Muscle of arm (tissue), 12 donors: Measurements from ENCODE around the gene PICALM. TPM values are rescaled to one million over a fixed set of nuclear protein-coding genes. Genes with fewer than 3 reads are reported as not detected.
"Not testable (repeated sequence)": the region's sequence is repeated elsewhere in the genome, so short reads cannot be mapped to it uniquely, and the experiment has no call there.

Experiments
- DNase-seq: peaks from one replicate; pipeline ENCODE4 v3.0.0-alpha.2; 2013
- polyA plus RNA-seq, 12 donors: library from polyadenylated mRNA; unstranded; fragments of 120-200 nt; gene quantifications; one replicate each; pipeline ENCODE4 v1.2.1, GENCODE V29; 2013; ENCODE audit not compliant: insufficient read length in 12 of 12

Gene PICALM
- polyA plus RNA-seq, 12 donors: 110 to 183 (median 133) TPM; not detected in 1

- no peak for DNase-seq
Observed at GRCh38 chr11:85945788-85946187, 123.1 kb downstream of the PICALM start.

GRCh38 chr11:85945296-85945695 is 123.6 kb downstream of the PICALM start:
- no peak for DNase-seq

GRCh38 chr11:85941380-85941973 is 127.4 kb downstream of the PICALM start:
- DNase-seq: no peak

- DNase-seq: no peak
Observed at GRCh38 chr11:85939099-85940015, 129.5 kb downstream of the PICALM start.

- DNase-seq: no peak
Observed at GRCh38 chr11:85937835-85938234, 131.0 kb downstream of the PICALM start.

GRCh38 chr11:85935751-85936150 is 133.1 kb downstream of the PICALM start:
- no peak for DNase-seq

- no peak for DNase-seq
Observed at GRCh38 chr11:85934596-85935169, 134.2 kb downstream of the PICALM start.

GRCh38 chr11:85930879-85931366 is 138.0 kb downstream of the PICALM start:
- no peak for DNase-seq

GRCh38 chr11:85926653-85927214 is 142.2 kb downstream of the PICALM start:
- not testable (repeated sequence) for DNase-seq

GRCh38 chr11:85923455-85923854 is 145.4 kb downstream of the PICALM start:
- no peak for DNase-seq

- DNase-seq: no peak
Observed at GRCh38 chr11:85922367-85922766, 146.5 kb downstream of the PICALM start.

GRCh38 chr11:85918910-85919794 is 149.7 kb downstream of the PICALM start:
- DNase-seq: no peak

- DNase-seq: no peak
Observed at GRCh38 chr11:85914425-85914824, 154.5 kb downstream of the PICALM start.

GRCh38 chr11:85913513-85913912 is 155.4 kb downstream of the PICALM start:
- DNase-seq: no peak

- DNase-seq: no peak
Observed at GRCh38 chr11:85912414-85912813, 156.5 kb downstream of the PICALM start.

Other genes with a start within 250 kb of the PICALM start
- gene CCDC83, start 213.7 kb downstream of the PICALM start, polyA plus RNA-seq: not detected
- 10 to 100 TPM in 11 of 12 donors, not detected in 1; 14.9 to 45.4 (median 21.9) TPM for gene EED, start 175.7 kb upstream of the PICALM start, polyA plus RNA-seq
- 10 to 100 TPM in 11 of 12 donors, not detected in 1; 31.4 to 49.5 (median 40.1) TPM for gene HIKESHI, start 233.2 kb upstream of the PICALM start, polyA plus RNA-seq